Mononuclear cell (primary cell): ENCODE results near the gene PIEZO1. TPM values are rescaled to one million over a fixed set of nuclear protein-coding genes. Genes with fewer than 3 reads are reported as not detected.

ENCODE experiments used
- H3K27me3 ChIP-seq: 2 replicates; pipeline ENCODE4 v1.6.0; 2011; ENCODE audit warnings: low read length, control low read depth; ENCODE audit not compliant: insufficient read depth
- H3K4me1 ChIP-seq: 2 replicates; pipeline ENCODE4 v1.5.1; 2011; ENCODE audit warnings: mild to moderate bottlenecking, low read length, control low read depth; ENCODE audit not compliant: insufficient read depth
- H3K4me3 ChIP-seq: 2 replicates; pipeline ENCODE4 v1.5.1; 2011; ENCODE audit warnings: mild to moderate bottlenecking, low read length, moderate library complexity
- H3K9me3 ChIP-seq: 2 replicates; pipeline ENCODE4 v1.5.1; 2011; ENCODE audit warnings: low read depth, mild to moderate bottlenecking, control low read depth, low read length
- total RNA-seq: library from RNA; depleted of rRNA; stranded (reverse); fragments of >200 nt; gene quantifications from one replicate; pipeline ENCODE4 v1.2.3, GENCODE V29; 2012

Gene PIEZO1
- total RNA-seq, 1 donor, result 54.5 TPM

GRCh38 chr16:88739139-88739976, 45.7 kb downstream of the PIEZO1 start:
- no peaks in the 10 kb centered on the region for H3K27me3 ChIP-seq
- peaks cover 15% of the 10 kb centered on the region for H3K4me1 ChIP-seq
- no peaks in the 10 kb centered on the region for H3K9me3 ChIP-seq
- H3K4me3 ChIP-seq, result no peak overlapping the region

GRCh38 chr16:88738151-88739084, 46.6 kb downstream of the PIEZO1 start:
- Histone ChIP-seq H3K4me3 (no peak overlapping the region), H3K9me3 (no peaks in the 10 kb centered on the region), H3K4me1 (peaks cover 5% of the 10 kb centered on the region), H3K27me3 (no peaks in the 10 kb centered on the region)

GRCh38 chr16:88737298-88738150, 47.5 kb downstream of the PIEZO1 start:
- peaks cover 5% of the 10 kb centered on the region for H3K4me1 ChIP-seq
- H3K27me3 ChIP-seq, result no peaks in the 10 kb centered on the region
- H3K9me3 ChIP-seq, result no peaks in the 10 kb centered on the region
- H3K4me3 ChIP-seq, result no peak overlapping the region

GRCh38 chr16:88736496-88736895, 48.5 kb downstream of the PIEZO1 start:
- peaks cover 5% of the 10 kb centered on the region for H3K4me1 ChIP-seq

GRCh38 chr16:88736088-88736487, 48.9 kb downstream of the PIEZO1 start:
- H3K4me3 ChIP-seq, result no peak overlapping the region
- H3K27me3 ChIP-seq, result no peaks in the 10 kb centered on the region
- H3K9me3 ChIP-seq, result no peaks in the 10 kb centered on the region

More at GRCh38 chr16:88736496-88736895, 48.5 kb downstream of the PIEZO1 start:
- Histone ChIP-seq H3K4me3 (no peak overlapping the region), H3K27me3 (no peaks in the 10 kb centered on the region), H3K9me3 (no peaks in the 10 kb centered on the region)

GRCh38 chr16:88735616-88736015, 49.4 kb downstream of the PIEZO1 start:
- H3K4me1 ChIP-seq, result peaks cover 5% of the 10 kb centered on the region

More at GRCh38 chr16:88736088-88736487, 48.9 kb downstream of the PIEZO1 start:
- H3K4me1 ChIP-seq, result peaks cover 5% of the 10 kb centered on the region

GRCh38 chr16:88735121-88735520, 49.9 kb downstream of the PIEZO1 start:
- no peaks in the 10 kb centered on the region for H3K27me3 ChIP-seq
- H3K9me3 ChIP-seq, result no peaks in the 10 kb centered on the region
- H3K4me1 ChIP-seq, result peaks cover 5% of the 10 kb centered on the region
- H3K4me3 ChIP-seq, result no peak overlapping the region

More at GRCh38 chr16:88735616-88736015, 49.4 kb downstream of the PIEZO1 start:
- Histone ChIP-seq H3K9me3 (no peaks in the 10 kb centered on the region), H3K4me3 (no peak overlapping the region), H3K27me3 (no peaks in the 10 kb centered on the region)

- no peaks in the 10 kb centered on the region for H3K27me3 ChIP-seq
- H3K4me1 ChIP-seq, result peaks cover 5% of the 10 kb centered on the region
- H3K9me3 ChIP-seq, result no peaks in the 10 kb centered on the region
- H3K4me3 ChIP-seq, result no peak overlapping the region
Observed at GRCh38 chr16:88734361-88734728, 50.7 kb downstream of the PIEZO1 start.

GRCh38 chr16:88733630-88734360, 51.2 kb downstream of the PIEZO1 start:
- no peak overlapping the region for H3K4me3 ChIP-seq
- H3K27me3 ChIP-seq, result no peaks in the 10 kb centered on the region
- peaks cover 5% of the 10 kb centered on the region for H3K4me1 ChIP-seq
- no peaks in the 10 kb centered on the region for H3K9me3 ChIP-seq

GRCh38 chr16:88732961-88733294, 52.1 kb downstream of the PIEZO1 start:
- H3K4me1 ChIP-seq, result peaks cover 5% of the 10 kb centered on the region
- no peak overlapping the region for H3K4me3 ChIP-seq
- no peaks in the 10 kb centered on the region for H3K27me3 ChIP-seq
- H3K9me3 ChIP-seq, result no peaks in the 10 kb centered on the region

- H3K9me3 ChIP-seq, result no peaks in the 10 kb centered on the region
- H3K27me3 ChIP-seq, result no peaks in the 10 kb centered on the region
- H3K4me1 ChIP-seq, result peaks cover under 1% of the 10 kb centered on the region
- no peak overlapping the region for H3K4me3 ChIP-seq
Observed at GRCh38 chr16:88732172-88732960, 52.7 kb downstream of the PIEZO1 start.

- H3K4me3 ChIP-seq, result no peak overlapping the region
- no peaks in the 10 kb centered on the region for H3K27me3 ChIP-seq
- no peaks in the 10 kb centered on the region for H3K4me1 ChIP-seq
- H3K9me3 ChIP-seq, result no peaks in the 10 kb centered on the region
Observed at GRCh38 chr16:88731699-88732098, 53.3 kb downstream of the PIEZO1 start.
